T-cell (primary cell): Measurements from ENCODE around the gene KIAA1671. TPM values are rescaled to one million over a fixed set of nuclear protein-coding genes. Genes with fewer than 3 reads are reported as not detected.

Source experiments
- ATAC-seq, 4 experiments: fragments of 200-7000 bp in 3 of 4; fragments of 150-1000 bp in 1 of 4; cut with Tn5 transposase; replicated peaks in 1 of 4; 1 replicate in 3 of 4; 2 replicates in 1 of 4; pipeline ENCODE4 v1.10.0; 2021; ENCODE audit warnings: moderate library complexity in 3 of 4, mild to moderate bottlenecking in 2 of 4, moderate number of reproducible peaks in 1 of 4
- CTCF ChIA-PET, 2 donors: fragments of 300-600 bp; sonication (Branson Sonifier 250); formaldehyde crosslinking; loops; one replicate each; lab custom pipeline; 2022; ENCODE audit warnings: antibody characterized with exemption in 2 of 2; lab: Charles Lee
- POLR2A ChIA-PET, 2 donors: fragments of 300-600 bp; sonication (Branson Sonifier 250); formaldehyde crosslinking; loops; one replicate each; lab custom pipeline; 2022; ENCODE audit warnings: antibody characterized with exemption in 2 of 2; lab: Charles Lee
- DNase-seq, 35 experiments: peaks; one replicate each; pipeline versions ENCODE4 v3.0.0 to v3.0.0-alpha.2; 2013 to 2023
- H3K27ac ChIP-seq: one replicate; pipeline ENCODE4 v1.5.1; 2013; ENCODE audit warnings: low read length
- H3K27me3 ChIP-seq, 2 experiments: replicated peaks in 1 of 2; 1 replicate in 1 of 2; 2 replicates in 1 of 2; pipeline versions ENCODE4 v1.6.1 to v1.7.0; 2013; ENCODE audit warnings: low read length in 1 of 2, mixed read lengths in 1 of 2; ENCODE audit not compliant: control insufficient read depth in 2 of 2, insufficient read depth in 2 of 2; ENCODE audit errors: extremely low read depth in 1 of 2
- H3K36me3 ChIP-seq, 2 donors: 1 replicate in 1 of 2; 2 replicates in 1 of 2; pipeline versions ENCODE4 v1.6.1 to v1.7.0; 2013; ENCODE audit warnings: low read length in 1 of 2; ENCODE audit not compliant: control insufficient read depth in 2 of 2, insufficient read depth in 1 of 2; ENCODE audit errors: extremely low read depth in 1 of 2
- H3K4me1 ChIP-seq, 2 experiments: 1 replicate in 1 of 2; 2 replicates in 1 of 2; pipeline versions ENCODE4 v1.6.1 to v1.7.0; 2013; ENCODE audit warnings: low read length in 2 of 2, mixed read lengths in 1 of 2; ENCODE audit not compliant: insufficient read depth in 2 of 2, control insufficient read depth in 1 of 2; ENCODE audit errors: extremely low read depth in 1 of 2
- H3K4me3 ChIP-seq, 2 donors: 1 replicate in 1 of 2; 2 replicates in 1 of 2; pipeline versions ENCODE4 v1.5.1 to v1.7.0; 2013; ENCODE audit warnings: mild to moderate bottlenecking in 2 of 2, low read length in 1 of 2, moderate library complexity in 1 of 2; ENCODE audit not compliant: control insufficient read depth in 1 of 2; ENCODE audit errors: extremely low read depth in 1 of 2
- H3K9me3 ChIP-seq: 2 replicates; pipeline ENCODE4 v1.7.0; 2013
- H3K27ac Mint-ChIP-seq, 2 donors: one replicate each; pipeline ENCODE4 v1.8.0; 2020 to 2021; ENCODE audit warnings: mild to moderate bottlenecking in 2 of 2, mixed read lengths in 2 of 2
- H3K27me3 Mint-ChIP-seq, 2 donors: one replicate each; pipeline ENCODE4 v1.8.0; 2021 to 2022; ENCODE audit warnings: mixed read lengths in 2 of 2
- H3K36me3 Mint-ChIP-seq: one replicate; pipeline ENCODE4 v1.8.0; 2021; ENCODE audit warnings: mixed read lengths
- H3K4me1 Mint-ChIP-seq, 3 donors: one replicate each; pipeline ENCODE4 v1.8.0; 2020 to 2022; ENCODE audit warnings: mixed read lengths in 3 of 3, mild to moderate bottlenecking in 1 of 3
- H3K4me3 Mint-ChIP-seq, 3 donors: one replicate each; pipeline ENCODE4 v1.8.0; 2020 to 2022; ENCODE audit warnings: mild to moderate bottlenecking in 3 of 3, mixed read lengths in 3 of 3, moderate library complexity in 3 of 3
- H3K9me3 Mint-ChIP-seq, 3 donors: one replicate each; pipeline ENCODE4 v1.8.0; 2020 to 2022; ENCODE audit warnings: mixed read lengths in 3 of 3
- WGBS: methylation state at CpG from one replicate; pipeline ENCODE4 v1.1.5; 2013; ENCODE audit warnings: missing lambda C conversion rate; ENCODE audit not compliant: insufficient coverage; 5-methylcytosine and 5-hydroxymethylcytosine counted together
- total RNA-seq, 35 experiments: library from RNA in 6 of 35; stranded (reverse) in 6 of 35; fragments of 120-200 nt in 1 of 35; gene quantifications; one replicate each; pipeline versions ENCODE4 v1.2.1 to v1.2.4 and lab custom pipeline; 2013 to 2026

The KIAA1671 gene
- total RNA-seq, 5 donors from 2014 or later (not counting 1 experiment from before 2014, with no cell fraction given) = 5.1 to 20.3 (median 9.0) TPM

DNA sequence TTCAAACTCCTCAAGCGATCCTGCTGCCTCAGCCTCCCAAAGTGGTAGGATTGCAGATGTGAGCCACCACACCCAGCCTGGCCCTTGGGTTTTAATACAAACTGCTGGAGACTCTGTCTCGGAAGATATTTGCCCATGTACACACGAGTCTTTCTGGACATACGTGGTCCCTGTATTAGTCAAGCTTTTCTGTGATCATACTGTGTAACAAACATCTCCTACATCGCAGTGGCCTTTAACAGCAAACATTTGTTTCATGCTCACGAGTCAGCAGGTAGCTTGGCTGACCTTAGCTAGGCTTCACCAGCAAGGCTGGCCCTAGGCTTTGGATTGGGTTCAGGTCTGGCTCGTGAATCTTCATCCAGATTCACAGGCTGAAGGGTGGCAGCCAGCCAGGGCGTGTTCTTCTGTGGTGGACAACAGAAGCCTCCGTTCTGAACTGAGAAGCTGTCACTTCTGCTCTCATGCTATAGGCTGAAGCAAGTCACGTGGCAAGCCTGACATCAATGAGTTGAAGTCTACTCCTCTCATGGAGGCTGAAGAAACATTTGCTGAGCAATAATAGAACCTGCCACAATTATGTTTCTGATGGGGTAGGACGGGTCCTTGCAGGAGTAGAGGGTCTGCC, 8.8 kb downstream of the KIAA1671 start:
- WGBS = 74% methylated on average over 11 of the region's 11 CpGs
- Histone ChIP-seq H3K36me3 (no peaks in the 10 kb centered on the region), H3K4me1 (no peaks in the 10 kb centered on the region), H3K27ac (no peak overlapping the region), H3K9me3 (no peaks in the 10 kb centered on the region), H3K27me3 (peaks cover 0 to 2% of the 10 kb centered on the region in 2 experiments), H3K4me3 (no peak overlapping the region)
- Mint-ChIP-seq H3K27ac (no peak overlapping the region), H3K4me3 (no peak overlapping the region), H3K9me3 (no peaks in the 10 kb centered on the region), H3K36me3 (no peaks in the 10 kb centered on the region), H3K27me3 (peaks cover 0 to 3% of the 10 kb centered on the region in 2 donors), H3K4me1 (peaks cover 0 to 2% (median 0%) of the 10 kb centered on the region in 3 donors)
- ChIA-PET CTCF (no interaction called here), POLR2A (no interaction called here)
- no peak for ATAC-seq
- DNase-seq = no peak

DNA sequence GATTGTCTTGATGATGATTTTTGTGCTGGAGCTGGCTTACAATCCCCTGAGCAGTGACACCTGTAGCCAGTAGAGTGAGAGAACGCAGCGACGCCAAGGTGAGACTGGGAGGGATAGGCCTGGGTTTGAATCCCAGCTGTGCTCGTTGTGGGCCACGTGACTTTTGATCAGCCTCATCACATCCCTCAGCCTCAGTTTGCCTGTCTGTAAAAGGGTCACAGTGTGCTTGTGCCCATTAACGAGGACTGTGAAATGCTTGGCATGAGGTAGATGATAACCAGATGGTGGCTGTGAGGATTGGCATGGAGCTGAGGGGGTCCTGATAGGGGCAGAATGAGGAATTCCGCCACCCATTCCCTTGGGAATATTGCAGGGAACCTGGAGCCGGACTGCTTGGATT, 9.6 kb downstream of the KIAA1671 start:
- DNase-seq = no peak
- CTCF ChIA-PET = no interaction called here
- no peaks in the 10 kb centered on the region for H3K4me1 ChIP-seq
- POLR2A ChIA-PET = no interaction called here
- 93% methylated on average over 7 of the region's 8 CpGs for WGBS
- Mint-ChIP-seq H3K27ac (no peak overlapping the region), H3K27me3 (peaks cover 0 to 3% of the 10 kb centered on the region in 2 donors), H3K4me1 (peaks cover 0 to 2% (median 0%) of the 10 kb centered on the region in 3 donors), H3K4me3 (no peak overlapping the region), H3K36me3 (no peaks in the 10 kb centered on the region), H3K9me3 (no peaks in the 10 kb centered on the region)
- H3K27me3 ChIP-seq = no peaks in the 10 kb centered on the region
- no peak overlapping the region for H3K4me3 ChIP-seq
- no peak for ATAC-seq
- H3K36me3 ChIP-seq = no peaks in the 10 kb centered on the region
- no peak overlapping the region for H3K27ac ChIP-seq
- H3K9me3 ChIP-seq = no peaks in the 10 kb centered on the region

DNA sequence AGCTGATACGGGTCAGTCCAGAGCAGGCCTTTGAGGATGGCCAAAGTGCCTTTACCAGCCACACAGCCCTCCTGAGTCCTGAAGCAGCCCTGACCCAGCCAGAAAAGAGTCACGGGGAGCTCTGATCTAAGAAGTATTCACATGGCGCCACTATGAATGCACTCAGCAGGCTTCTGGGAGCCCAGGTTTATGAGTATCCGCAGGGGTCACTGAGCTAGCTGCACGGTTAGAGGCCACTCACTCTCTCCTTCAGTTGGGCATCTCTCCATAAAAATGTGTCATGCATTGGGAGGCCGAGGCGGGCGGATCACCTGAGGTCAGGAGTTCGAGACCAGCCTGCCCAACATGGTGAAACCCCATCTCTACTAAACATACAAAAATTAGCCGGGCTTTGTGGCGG, 10.3 kb downstream of the KIAA1671 start:
- H3K36me3 Mint-ChIP-seq = no peaks in the 10 kb centered on the region
- H3K4me1 ChIP-seq = no peaks in the 10 kb centered on the region
- peaks cover 0 to 2% (median 0%) of the 10 kb centered on the region in 3 donors for H3K4me1 Mint-ChIP-seq
- H3K4me3 ChIP-seq = no peak overlapping the region
- WGBS = 93% methylated on average over 8 of the region's 11 CpGs
- H3K27me3 ChIP-seq = no peaks in the 10 kb centered on the region
- no peak overlapping the region for H3K4me3 Mint-ChIP-seq
- H3K27me3 Mint-ChIP-seq = peaks cover 0 to 3% of the 10 kb centered on the region in 2 donors
- H3K36me3 ChIP-seq = no peaks in the 10 kb centered on the region
- ATAC-seq (no peak), DNase-seq (no peak)
- H3K27ac Mint-ChIP-seq = no peak overlapping the region
- H3K27ac ChIP-seq = no peak overlapping the region
- CTCF ChIA-PET = no interaction called here
- POLR2A ChIA-PET = no interaction called here
- H3K9me3 ChIP-seq = no peaks in the 10 kb centered on the region
- H3K9me3 Mint-ChIP-seq = no peaks in the 10 kb centered on the region

DNA sequence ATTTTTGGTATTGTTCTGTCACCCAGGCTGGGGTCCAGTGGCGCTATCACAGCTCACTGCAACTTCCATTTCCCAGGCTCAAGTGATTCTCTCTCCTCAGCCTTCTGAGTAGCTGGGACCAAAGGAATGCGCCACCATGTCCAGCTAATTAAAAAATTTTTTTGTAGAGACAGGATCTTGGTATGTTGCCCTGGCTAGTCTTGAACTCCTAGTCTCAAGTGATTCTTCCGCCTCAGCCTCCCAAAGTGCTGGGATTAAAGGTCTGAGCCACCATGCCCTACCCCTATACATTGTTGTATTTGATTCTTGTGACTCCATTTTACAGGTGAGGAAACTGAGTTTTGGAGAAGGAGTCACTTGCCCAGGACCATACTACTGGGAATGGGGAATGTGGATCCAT, 11.9 kb downstream of the KIAA1671 start:
- Mint-ChIP-seq H3K9me3 (no peaks in the 10 kb centered on the region), H3K27ac (no peak overlapping the region), H3K36me3 (no peaks in the 10 kb centered on the region), H3K27me3 (peaks cover 0 to 3% of the 10 kb centered on the region in 2 donors), H3K4me1 (peaks cover 0 to 2% (median 0%) of the 10 kb centered on the region in 3 donors), H3K4me3 (no peak overlapping the region)
- Histone ChIP-seq H3K36me3 (no peaks in the 10 kb centered on the region), H3K27me3 (no peaks in the 10 kb centered on the region), H3K4me3 (no peak overlapping the region), H3K27ac (no peak overlapping the region), H3K9me3 (no peaks in the 10 kb centered on the region), H3K4me1 (no peaks in the 10 kb centered on the region)
- CTCF ChIA-PET = no interaction called here
- no CpG with 5 or more reads among the region's 3 CpGs for WGBS
- ATAC-seq (no peak), DNase-seq (no peak)
- POLR2A ChIA-PET = no interaction called here

DNA sequence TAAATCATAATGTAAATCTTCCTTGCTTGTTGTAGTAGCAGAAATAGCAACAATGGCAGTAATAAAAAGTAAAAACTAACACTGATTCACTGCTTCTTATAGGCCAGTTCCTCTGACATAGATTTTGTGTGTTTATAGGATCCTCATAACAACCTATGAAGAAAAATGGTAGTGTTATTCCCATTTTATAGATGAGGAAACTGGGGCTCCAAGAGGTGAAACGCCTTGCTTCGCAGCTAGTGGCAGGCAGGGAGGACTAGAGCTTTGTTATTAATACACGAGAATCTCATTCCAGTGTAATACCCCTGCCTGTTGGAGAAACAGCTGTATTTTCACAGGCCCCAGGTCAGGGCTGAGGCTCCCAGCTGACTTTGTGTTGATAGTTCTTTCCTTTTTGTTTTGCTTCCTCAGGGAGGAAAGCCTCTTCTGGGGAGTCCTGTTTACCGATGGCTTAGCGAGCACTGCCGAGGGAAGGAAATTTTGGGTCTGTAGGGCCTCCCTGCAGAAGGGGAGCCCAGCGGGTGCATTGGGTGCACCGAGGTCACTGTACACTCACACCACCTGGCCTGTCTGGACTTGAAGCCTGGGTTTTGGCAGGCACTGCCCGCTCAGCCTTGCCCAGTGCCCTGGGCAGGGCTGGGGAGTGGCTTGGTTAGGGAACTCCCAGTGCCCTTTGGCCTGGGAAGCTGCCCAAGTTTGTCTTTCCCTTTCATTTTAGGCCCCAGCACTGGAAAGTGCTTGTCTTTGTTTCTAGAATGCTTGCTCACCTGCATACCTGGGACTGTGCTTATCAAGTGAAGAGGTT, 13.5 kb downstream of the KIAA1671 start:
- no peaks in the 10 kb centered on the region for H3K9me3 Mint-ChIP-seq
- H3K36me3 ChIP-seq = no peaks in the 10 kb centered on the region
- no peak overlapping the region for H3K4me3 Mint-ChIP-seq
- no peak overlapping the region for H3K27ac Mint-ChIP-seq
- ATAC-seq (no peak), DNase-seq (no peak)
- 98% methylated on average over 6 of the region's 9 CpGs for WGBS
- H3K27me3 ChIP-seq = no peaks in the 10 kb centered on the region
- peaks cover 0 to 2% (median 0%) of the 10 kb centered on the region in 3 donors for H3K4me1 Mint-ChIP-seq
- H3K4me3 ChIP-seq = no peak overlapping the region
- no peak overlapping the region for H3K27ac ChIP-seq
- H3K27me3 Mint-ChIP-seq = no peaks in the 10 kb centered on the region
- CTCF ChIA-PET = interaction anchor here in 1 of 2 donors (0.6 kb wide), 1 partner anchor 81 kb away, joined by 3 read pairs; no protein-coding TSS in a partner anchor
- no peaks in the 10 kb centered on the region for H3K4me1 ChIP-seq
- H3K9me3 ChIP-seq = no peaks in the 10 kb centered on the region
- POLR2A ChIA-PET = interaction anchor here in 1 of 2 donors (0.5 kb wide), 1 partner anchor 13 kb away, joined by 3 read pairs; no protein-coding TSS in a partner anchor
- no peaks in the 10 kb centered on the region for H3K36me3 Mint-ChIP-seq

DNA sequence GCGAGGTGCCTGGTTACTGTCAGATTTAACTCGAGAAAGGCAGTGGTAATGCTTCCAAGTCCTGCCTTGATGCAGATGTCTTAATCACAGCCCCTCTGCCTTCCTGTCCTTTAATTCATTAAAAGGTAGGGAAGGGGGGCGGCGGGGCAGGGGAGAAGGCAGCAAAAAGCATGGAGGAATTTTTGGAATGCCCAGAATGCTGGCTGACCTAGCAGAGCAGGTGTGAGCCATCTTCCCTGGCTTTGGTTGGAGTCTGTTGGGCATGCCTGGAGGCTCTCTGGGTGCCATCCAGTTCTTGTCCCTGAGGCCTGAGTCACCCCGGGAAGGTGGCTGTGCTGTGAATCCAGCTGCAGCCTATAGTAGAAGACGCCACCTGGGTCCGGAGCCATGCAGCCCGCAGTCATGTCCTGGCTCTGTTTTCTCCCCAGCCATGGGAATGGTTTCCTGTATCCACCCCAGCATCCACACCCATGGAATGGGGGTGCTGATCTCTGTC, 15.6 kb downstream of the KIAA1671 start:
- WGBS = 96% methylated on average over 4 of the region's 8 CpGs
- ATAC-seq (no peak), DNase-seq (no peak)
- no peaks in the 10 kb centered on the region for H3K9me3 ChIP-seq
- no peaks in the 10 kb centered on the region for H3K36me3 Mint-ChIP-seq
- H3K27me3 ChIP-seq = no peaks in the 10 kb centered on the region
- ChIA-PET POLR2A (no interaction called here), CTCF (no interaction called here)
- no peaks in the 10 kb centered on the region for H3K27me3 Mint-ChIP-seq
- no peak overlapping the region for H3K4me3 ChIP-seq
- H3K27ac ChIP-seq = no peak overlapping the region
- H3K4me1 ChIP-seq = no peaks in the 10 kb centered on the region
- H3K9me3 Mint-ChIP-seq = no peaks in the 10 kb centered on the region
- H3K27ac Mint-ChIP-seq = no peak overlapping the region
- H3K4me3 Mint-ChIP-seq = no peak overlapping the region
- peaks cover 0 to 2% (median 0%) of the 10 kb centered on the region in 3 donors for H3K4me1 Mint-ChIP-seq
- no peaks in the 10 kb centered on the region for H3K36me3 ChIP-seq
